Duodenal mucosa (tissue), 2 donors: ENCODE measurements around the gene PLXNA1.

Source experiments
- H3K27ac ChIP-seq: one replicate; pipeline ENCODE4 v1.7.0; 2013; ENCODE audit warnings: low read depth, low read length
- H3K27me3 ChIP-seq, 2 donors: one replicate each; pipeline ENCODE4 v1.7.0; 2013; ENCODE audit warnings: low read length in 2 of 2, control low read depth in 1 of 2; ENCODE audit not compliant: insufficient read depth in 2 of 2, control insufficient read depth in 1 of 2
- H3K36me3 ChIP-seq, 2 donors: one replicate each; pipeline ENCODE4 v1.7.0; 2013; ENCODE audit warnings: low read length in 2 of 2, control low read depth in 1 of 2; ENCODE audit not compliant: insufficient read depth in 2 of 2, control insufficient read depth in 1 of 2
- H3K4me1 ChIP-seq, 2 donors: one replicate each; pipeline ENCODE4 v1.7.0; 2013; ENCODE audit warnings: low read length in 2 of 2, control low read depth in 1 of 2; ENCODE audit not compliant: insufficient read depth in 2 of 2, control insufficient read depth in 1 of 2
- H3K4me3 ChIP-seq, 2 donors: one replicate each; pipeline ENCODE4 v1.7.0; 2013; ENCODE audit warnings: low read length in 2 of 2, low read depth in 1 of 2
- H3K9ac ChIP-seq, 2 donors: one replicate each; pipeline ENCODE4 v1.7.0; 2013; ENCODE audit warnings: low read length in 2 of 2, low read depth in 1 of 2
- H3K9me3 ChIP-seq, 2 donors: one replicate each; pipeline ENCODE4 v1.7.0; 2013; ENCODE audit warnings: low read length in 2 of 2, control low read depth in 1 of 2; ENCODE audit not compliant: control insufficient read depth in 1 of 2

The PLXNA1 gene

GRCh38 chr3:126952261-126952982, 30.5 kb upstream of the PLXNA1 start:
- Histone ChIP-seq H3K4me1 (peaks cover 0 to 4% of the 10 kb centered on the region in 2 donors), H3K9ac (no peak overlapping the region), H3K27ac (no peak overlapping the region), H3K9me3 (no peaks in the 10 kb centered on the region), H3K36me3 (no peaks in the 10 kb centered on the region), H3K27me3 (no peaks in the 10 kb centered on the region), H3K4me3 (no peak overlapping the region)

- Histone ChIP-seq H3K9ac (no peak overlapping the region), H3K36me3 (no peaks in the 10 kb centered on the region), H3K4me3 (no peak overlapping the region), H3K9me3 (no peaks in the 10 kb centered on the region), H3K27me3 (no peaks in the 10 kb centered on the region), H3K27ac (no peak overlapping the region), H3K4me1 (peaks cover 0 to 4% of the 10 kb centered on the region in 2 donors)
These were observed 29.8 kb upstream of the PLXNA1 start for GRCh38 chr3:126952983-126953660.

- Histone ChIP-seq H3K27me3 (no peaks in the 10 kb centered on the region), H3K27ac (no peak overlapping the region), H3K9me3 (no peaks in the 10 kb centered on the region), H3K9ac (no peak overlapping the region), H3K4me3 (no peak overlapping the region), H3K36me3 (no peaks in the 10 kb centered on the region), H3K4me1 (peaks cover 0 to 4% of the 10 kb centered on the region in 2 donors)
These were observed 28.6 kb upstream of the PLXNA1 start for GRCh38 chr3:126954141-126954842.

- H3K4me3 ChIP-seq = no peak overlapping the region
These were observed 27.7 kb upstream of the PLXNA1 start for GRCh38 chr3:126955004-126955790.

DNA sequence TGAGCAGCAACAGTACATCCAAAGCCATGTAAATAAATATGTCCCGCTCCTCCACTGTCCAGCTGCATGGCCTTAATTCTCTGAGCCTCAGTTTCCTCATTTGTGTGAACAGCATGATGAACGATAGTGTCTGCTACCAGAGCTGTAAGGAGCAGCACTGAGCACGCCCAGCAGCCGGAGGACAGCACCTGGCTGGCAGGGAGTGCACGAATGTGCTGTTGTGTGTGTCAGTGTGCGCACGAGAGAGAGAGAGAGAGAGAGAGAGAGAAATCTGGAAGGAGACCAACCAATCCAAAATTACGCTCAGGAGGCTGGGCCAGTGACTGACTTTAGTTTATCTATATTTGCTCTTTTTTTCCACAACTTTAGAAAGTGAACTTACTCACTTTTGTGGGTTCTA, 26.6 kb upstream of the PLXNA1 start:
- H3K9ac ChIP-seq = no peak overlapping the region
- H3K36me3 ChIP-seq = no peaks in the 10 kb centered on the region
- H3K27ac ChIP-seq = no peak overlapping the region
- H3K4me3 ChIP-seq = no peak overlapping the region
- H3K27me3 ChIP-seq = no peaks in the 10 kb centered on the region
- no peaks in the 10 kb centered on the region for H3K9me3 ChIP-seq
- H3K4me1 ChIP-seq = peaks cover 0 to 7% of the 10 kb centered on the region in 2 donors

More at GRCh38 chr3:126955004-126955790, 27.7 kb upstream of the PLXNA1 start:
- H3K9me3 ChIP-seq = no peaks in the 10 kb centered on the region
- H3K36me3 ChIP-seq = no peaks in the 10 kb centered on the region
- no peak overlapping the region for H3K9ac ChIP-seq
- no peaks in the 10 kb centered on the region for H3K27me3 ChIP-seq
- H3K27ac ChIP-seq = no peak overlapping the region
- H3K4me1 ChIP-seq = no peaks in the 10 kb centered on the region

GRCh38 chr3:126956866-126957650, 25.9 kb upstream of the PLXNA1 start:
- Histone ChIP-seq H3K4me3 (no peak overlapping the region), H3K27me3 (no peaks in the 10 kb centered on the region), H3K36me3 (no peaks in the 10 kb centered on the region), H3K9me3 (no peaks in the 10 kb centered on the region), H3K4me1 (peaks cover 0 to 9% of the 10 kb centered on the region in 2 donors), H3K9ac (no peak overlapping the region), H3K27ac (no peak overlapping the region)

- no peak overlapping the region for H3K27ac ChIP-seq
- H3K4me1 ChIP-seq = peaks cover 0 to 9% of the 10 kb centered on the region in 2 donors
- no peaks in the 10 kb centered on the region for H3K36me3 ChIP-seq
- H3K27me3 ChIP-seq = no peaks in the 10 kb centered on the region
- no peaks in the 10 kb centered on the region for H3K9me3 ChIP-seq
- no peak overlapping the region for H3K4me3 ChIP-seq
- no peak overlapping the region for H3K9ac ChIP-seq
These were observed 24.9 kb upstream of the PLXNA1 start for GRCh38 chr3:126957776-126958637.

GRCh38 chr3:126958638-126959085, 24.3 kb upstream of the PLXNA1 start:
- Histone ChIP-seq H3K27me3 (no peaks in the 10 kb centered on the region), H3K9ac (no peak overlapping the region), H3K4me1 (peaks cover 0 to 9% of the 10 kb centered on the region in 2 donors)

More at GRCh38 chr3:126958638-126959085, 24.3 kb upstream of the PLXNA1 start:
- Histone ChIP-seq H3K36me3 (no peaks in the 10 kb centered on the region), H3K27ac (no peak overlapping the region), H3K4me3 (no peak overlapping the region), H3K9me3 (no peaks in the 10 kb centered on the region)
